Measurements from ENCODE around the gene RSRC2.
"Not testable (repeated sequence)": the region's sequence is repeated elsewhere in the genome, so short reads cannot be mapped to it uniquely, and the experiment has no call there.

The RSRC2 gene

DNA sequence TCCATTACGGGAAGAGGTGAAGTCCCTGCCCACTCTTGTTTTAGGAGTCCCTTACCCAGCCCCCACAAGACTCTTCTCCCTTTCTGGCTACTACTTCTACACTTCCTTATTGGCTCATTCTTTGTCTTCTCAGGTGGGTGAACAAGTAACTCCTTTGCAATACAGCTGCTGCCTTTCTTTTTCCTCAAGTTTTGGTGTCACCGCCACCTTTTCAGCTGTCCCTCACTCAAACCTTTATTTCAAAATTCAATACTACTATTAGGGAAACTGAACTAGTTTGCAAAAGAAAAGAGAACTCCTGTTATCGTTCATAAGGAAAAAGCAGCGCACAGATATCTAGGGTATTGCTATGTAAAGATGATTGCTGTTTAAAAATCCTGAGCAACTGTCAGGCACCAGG is 6.1 kb downstream of the RSRC2 start:
- TF ChIP-seq, protein P1, sequence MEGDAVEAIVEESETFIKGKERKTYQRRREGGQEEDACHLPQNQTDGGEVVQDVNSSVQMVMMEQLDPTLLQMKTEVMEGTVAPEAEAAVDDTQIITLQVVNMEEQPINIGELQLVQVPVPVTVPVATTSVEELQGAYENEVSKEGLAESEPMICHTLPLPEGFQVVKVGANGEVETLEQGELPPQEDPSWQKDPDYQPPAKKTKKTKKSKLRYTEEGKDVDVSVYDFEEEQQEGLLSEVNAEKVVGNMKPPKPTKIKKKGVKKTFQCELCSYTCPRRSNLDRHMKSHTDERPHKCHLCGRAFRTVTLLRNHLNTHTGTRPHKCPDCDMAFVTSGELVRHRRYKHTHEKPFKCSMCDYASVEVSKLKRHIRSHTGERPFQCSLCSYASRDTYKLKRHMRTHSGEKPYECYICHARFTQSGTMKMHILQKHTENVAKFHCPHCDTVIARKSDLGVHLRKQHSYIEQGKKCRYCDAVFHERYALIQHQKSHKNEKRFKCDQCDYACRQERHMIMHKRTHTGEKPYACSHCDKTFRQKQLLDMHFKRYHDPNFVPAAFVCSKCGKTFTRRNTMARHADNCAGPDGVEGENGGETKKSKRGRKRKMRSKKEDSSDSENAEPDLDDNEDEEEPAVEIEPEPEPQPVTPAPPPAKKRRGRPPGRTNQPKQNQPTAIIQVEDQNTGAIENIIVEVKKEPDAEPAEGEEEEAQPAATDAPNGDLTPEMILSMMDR (IDR thresholded peaks at IDR 0.05; ENCODE audit: insufficient read depth, low read depth, low read length, missing control alignments) = no peak
- H3K4me3 ChIP-seq (ENCODE audit: low read depth, low read length) = no peak overlapping the region
- DNase-seq (ENCODE audit: low read depth) = no peak

DNA sequence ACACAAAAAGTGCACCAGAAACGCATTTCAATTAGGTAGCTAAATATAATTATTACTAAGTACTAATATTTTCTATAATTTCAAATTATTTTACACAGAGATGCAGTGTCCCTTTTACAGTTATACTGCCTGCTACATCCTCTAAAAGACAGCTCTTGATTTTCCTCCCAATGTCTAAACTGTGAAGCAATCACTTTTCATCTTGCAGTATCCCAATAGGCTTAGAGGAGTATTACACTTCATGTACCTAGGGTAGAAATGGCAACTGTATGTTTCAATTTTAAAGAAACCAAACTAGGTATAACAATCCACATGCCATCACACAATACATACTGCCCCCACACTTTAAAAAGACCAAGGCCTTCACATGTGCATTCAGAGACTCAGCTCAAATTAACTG is 7.3 kb downstream of the RSRC2 start:
- TF ChIP-seq, protein P1 (IDR thresholded peaks at IDR 0.05; ENCODE audit: insufficient read depth, low read depth, low read length, missing control alignments) = no peak
- no peak overlapping the region for H3K4me3 ChIP-seq (ENCODE audit: low read depth, low read length)
- DNase-seq (ENCODE audit: low read depth) = no peak

DNA sequence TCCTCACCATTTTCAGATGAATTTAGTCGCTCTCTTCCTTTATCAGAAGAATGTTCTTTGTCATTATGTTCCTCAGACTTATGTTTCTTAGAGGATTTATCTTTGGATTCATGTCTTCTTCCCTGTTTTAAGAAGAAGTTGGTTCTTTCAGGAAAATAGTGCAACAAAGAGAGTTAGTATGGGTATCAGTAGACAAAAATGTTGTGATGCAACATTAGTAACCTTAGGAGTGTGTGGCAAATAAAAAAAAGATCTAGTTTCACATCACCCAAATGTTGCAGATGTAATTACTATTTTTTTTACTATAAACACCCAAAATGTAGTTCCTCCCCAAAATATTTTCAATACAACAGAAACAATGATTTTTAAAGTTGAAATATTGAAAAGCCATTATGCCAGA is 7.8 kb downstream of the RSRC2 start:
- TF ChIP-seq, protein P1 (IDR thresholded peaks at IDR 0.05; ENCODE audit: insufficient read depth, low read depth, low read length, missing control alignments) = no peak
- no peak overlapping the region for H3K4me3 ChIP-seq (ENCODE audit: low read depth, low read length)
- DNase-seq (ENCODE audit: low read depth) = no peak

DNA sequence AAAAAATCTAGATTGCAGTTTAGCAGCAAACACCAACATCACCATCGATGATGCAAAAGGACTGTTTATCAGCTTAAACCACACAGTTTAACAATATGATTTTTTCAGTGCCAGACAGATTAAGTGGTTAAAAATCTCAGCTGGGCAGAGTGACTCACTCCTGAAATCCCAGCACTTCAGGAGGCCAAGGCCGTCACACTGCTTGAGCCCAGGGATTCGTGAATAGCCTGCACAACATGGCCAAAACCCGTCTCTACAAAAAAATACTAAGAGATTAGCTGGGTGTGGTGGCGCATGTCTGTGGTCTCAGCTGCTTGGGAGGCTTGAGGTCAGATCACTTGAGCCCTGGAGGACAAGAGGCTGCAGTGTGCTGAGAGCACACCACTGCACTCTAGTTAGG is 8.9 kb downstream of the RSRC2 start:
- no peak for DNase-seq (ENCODE audit: low read depth)
- TF ChIP-seq, protein P1 (IDR thresholded peaks at IDR 0.05; ENCODE audit: insufficient read depth, low read depth, low read length, missing control alignments) = no peak
- H3K4me3 ChIP-seq (ENCODE audit: low read depth, low read length) = no peak overlapping the region

DNA sequence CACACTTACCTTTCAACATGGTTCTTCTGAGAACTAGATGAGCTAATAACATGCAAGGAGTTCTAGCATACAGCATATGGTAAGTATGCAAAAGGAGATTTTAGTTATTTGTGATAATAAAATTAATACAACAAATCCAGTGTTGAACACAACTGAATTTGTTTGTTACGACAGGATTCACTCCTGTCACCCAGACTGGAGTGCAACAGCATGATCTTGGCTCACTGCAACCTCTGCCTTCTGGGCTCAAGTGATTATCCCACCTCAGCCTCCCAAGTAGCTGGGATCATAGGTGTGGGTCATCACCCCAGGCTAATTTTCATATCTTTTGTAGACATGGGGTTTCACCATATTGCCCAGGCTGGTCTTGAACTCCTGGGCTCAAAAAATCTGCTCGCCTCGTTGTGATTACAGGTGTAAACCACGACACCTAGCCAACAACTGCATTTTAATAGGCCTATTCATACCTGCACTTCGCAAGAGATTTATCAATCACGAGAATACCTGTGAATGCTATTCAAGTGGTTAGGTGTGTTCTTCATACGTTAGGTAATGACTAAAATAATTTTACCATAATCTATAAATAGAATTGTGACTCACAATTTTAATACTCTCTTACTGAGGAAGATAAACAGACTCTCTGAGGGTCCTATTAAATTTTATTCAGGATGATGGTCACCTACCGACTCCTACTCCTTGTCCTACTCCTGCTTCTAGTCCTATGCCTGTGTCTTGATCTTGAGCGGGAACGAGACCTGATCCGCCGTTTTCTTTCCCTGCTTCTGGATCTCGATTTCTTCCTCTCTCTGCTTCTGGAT is 10.0 kb downstream of the RSRC2 start:
- no peak overlapping the region for H3K4me3 ChIP-seq (ENCODE audit: low read depth, low read length)
- no peak for DNase-seq (ENCODE audit: low read depth)
- TF ChIP-seq, protein P1 (IDR thresholded peaks at IDR 0.05; ENCODE audit: insufficient read depth, low read depth, low read length, missing control alignments) = no peak

DNA sequence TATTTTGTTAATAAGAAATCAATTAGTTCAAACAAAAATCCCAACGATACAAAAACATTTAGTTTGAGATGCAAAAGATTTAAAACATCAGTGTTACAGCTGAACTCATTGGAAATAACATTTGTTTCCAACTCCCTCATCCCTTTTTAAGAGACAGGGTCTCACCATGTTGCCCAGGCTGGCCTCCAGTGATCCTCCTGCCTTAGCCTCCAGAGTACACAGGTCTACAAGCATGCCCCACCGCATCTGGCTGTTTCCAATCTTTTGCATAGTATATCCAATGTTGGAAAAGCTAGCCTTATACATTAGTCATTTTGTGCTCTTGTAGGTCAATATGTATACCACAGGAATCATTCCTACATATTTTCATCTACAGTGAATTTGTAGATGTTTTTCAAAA is 11.5 kb downstream of the RSRC2 start:
- TF ChIP-seq, protein P1 (IDR thresholded peaks at IDR 0.05; ENCODE audit: insufficient read depth, low read depth, low read length, missing control alignments) = no peak
- no peak for DNase-seq (ENCODE audit: low read depth)
- H3K4me3 ChIP-seq (ENCODE audit: low read depth, low read length) = no peak overlapping the region

DNA sequence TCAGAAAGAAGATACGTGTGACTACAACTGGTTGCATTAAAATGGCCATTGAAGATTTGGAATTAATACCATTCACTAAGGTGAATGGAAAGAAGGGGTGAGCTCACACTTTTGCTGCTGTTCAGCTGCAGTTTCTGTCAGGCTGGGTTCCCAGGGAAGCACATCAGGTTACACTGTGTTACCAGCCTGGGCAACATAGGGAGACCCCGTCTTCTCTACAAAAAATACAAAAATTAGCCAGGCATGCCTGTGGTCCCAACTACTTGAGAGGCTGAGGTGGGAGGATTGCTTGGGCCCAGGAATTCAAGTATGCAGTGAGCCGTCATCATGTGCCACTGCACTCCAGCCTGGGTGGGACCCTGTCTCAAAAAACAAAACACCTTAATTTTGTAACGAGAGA is 13.1 kb downstream of the RSRC2 start:
- no peak overlapping the region for H3K4me3 ChIP-seq (ENCODE audit: low read depth, low read length)
- TF ChIP-seq, protein P1 (IDR thresholded peaks at IDR 0.05; ENCODE audit: insufficient read depth, low read depth, low read length, missing control alignments) = no peak
- DNase-seq (ENCODE audit: low read depth) = no peak

DNA sequence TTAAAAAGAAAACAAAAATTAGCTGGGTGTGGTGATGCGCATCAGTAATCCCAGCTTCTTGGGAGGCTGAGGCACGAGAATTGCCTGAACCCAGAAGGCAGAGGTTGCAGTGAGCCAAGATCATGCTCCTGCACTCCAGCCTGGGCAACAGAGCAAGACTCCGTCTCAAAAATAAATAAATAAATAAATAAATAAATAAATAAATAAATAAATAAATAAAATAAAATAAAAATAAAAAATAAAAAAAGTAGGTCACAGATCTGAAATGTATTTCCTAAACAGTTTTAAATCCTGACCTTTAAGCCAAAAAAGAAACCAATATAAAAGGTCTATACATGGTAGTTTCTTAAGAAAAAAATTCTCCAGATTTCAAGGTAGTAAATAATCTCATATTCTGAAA is 13.7 kb downstream of the RSRC2 start:
- not testable (repeated sequence) for H3K4me3 ChIP-seq (ENCODE audit: low read depth, low read length); DNase-seq (ENCODE audit: low read depth)
